ENCODE results near the gene GRIN3B.

Gene GRIN3B

DNA sequence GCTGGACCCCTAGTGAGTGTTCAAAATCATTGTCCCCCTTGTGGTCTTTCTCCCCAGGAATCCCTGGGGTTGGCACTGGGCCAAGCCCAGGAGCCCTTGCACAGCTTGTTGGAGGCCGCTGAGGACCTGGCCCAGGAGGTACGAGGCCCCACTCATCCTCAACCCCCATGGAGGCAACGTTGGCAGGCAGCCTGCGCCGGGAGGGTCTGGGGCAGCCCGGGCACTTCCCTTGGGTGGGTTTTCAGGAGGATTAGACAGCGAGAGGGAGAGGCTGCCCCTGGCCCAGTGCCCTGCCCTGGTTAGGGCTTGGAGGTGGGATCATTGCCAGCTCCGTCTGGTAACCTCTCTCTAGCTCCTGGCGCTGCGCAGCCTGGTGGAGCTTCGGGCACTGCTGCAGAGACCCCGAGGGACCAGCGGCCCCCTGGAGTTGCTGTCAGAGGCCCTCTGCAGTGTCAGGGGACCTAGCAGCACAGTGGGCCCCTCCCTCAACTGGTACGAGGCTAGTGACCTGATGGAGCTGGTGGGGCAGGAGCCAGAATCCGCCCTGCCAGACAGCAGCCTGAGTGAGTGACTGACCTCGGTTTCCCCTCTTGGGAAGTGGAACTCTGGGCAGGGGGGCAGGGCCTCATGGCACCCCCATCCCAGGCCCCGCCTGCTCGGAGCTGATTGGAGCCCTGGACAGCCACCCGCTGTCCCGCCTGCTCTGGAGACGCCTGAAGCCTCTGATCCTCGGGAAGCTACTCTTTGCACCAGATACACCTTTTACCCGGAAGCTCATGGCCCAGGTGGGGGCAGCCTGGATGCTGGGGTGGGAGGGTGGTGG is 42.7 kb downstream of the GRIN3B start:
- no peak for TF ChIP-seq POLR2AphosphoS5 (IDR thresholded peaks at IDR 0.05; ENCODE audit: low read depth, low read length)
- TF ChIP-seq FOXP2 (optimal IDR thresholded peaks at IDR 0.05; ENCODE audit: borderline replicate concordance, extremely low read depth, extremely low read length, insufficient read depth) = no peak
- no peak for TF ChIP-seq TAF1 (IDR thresholded peaks at IDR 0.05; ENCODE audit: borderline replicate concordance, insufficient read depth, low read length)
- TF ChIP-seq, protein P1, sequence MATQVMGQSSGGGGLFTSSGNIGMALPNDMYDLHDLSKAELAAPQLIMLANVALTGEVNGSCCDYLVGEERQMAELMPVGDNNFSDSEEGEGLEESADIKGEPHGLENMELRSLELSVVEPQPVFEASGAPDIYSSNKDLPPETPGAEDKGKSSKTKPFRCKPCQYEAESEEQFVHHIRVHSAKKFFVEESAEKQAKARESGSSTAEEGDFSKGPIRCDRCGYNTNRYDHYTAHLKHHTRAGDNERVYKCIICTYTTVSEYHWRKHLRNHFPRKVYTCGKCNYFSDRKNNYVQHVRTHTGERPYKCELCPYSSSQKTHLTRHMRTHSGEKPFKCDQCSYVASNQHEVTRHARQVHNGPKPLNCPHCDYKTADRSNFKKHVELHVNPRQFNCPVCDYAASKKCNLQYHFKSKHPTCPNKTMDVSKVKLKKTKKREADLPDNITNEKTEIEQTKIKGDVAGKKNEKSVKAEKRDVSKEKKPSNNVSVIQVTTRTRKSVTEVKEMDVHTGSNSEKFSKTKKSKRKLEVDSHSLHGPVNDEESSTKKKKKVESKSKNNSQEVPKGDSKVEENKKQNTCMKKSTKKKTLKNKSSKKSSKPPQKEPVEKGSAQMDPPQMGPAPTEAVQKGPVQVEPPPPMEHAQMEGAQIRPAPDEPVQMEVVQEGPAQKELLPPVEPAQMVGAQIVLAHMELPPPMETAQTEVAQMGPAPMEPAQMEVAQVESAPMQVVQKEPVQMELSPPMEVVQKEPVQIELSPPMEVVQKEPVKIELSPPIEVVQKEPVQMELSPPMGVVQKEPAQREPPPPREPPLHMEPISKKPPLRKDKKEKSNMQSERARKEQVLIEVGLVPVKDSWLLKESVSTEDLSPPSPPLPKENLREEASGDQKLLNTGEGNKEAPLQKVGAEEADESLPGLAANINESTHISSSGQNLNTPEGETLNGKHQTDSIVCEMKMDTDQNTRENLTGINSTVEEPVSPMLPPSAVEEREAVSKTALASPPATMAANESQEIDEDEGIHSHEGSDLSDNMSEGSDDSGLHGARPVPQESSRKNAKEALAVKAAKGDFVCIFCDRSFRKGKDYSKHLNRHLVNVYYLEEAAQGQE (IDR thresholded peaks at IDR 0.05; ENCODE audit: insufficient read depth in 1 of 2, low read depth in 2 of 2, low read length in 2 of 2) = no peak
- TF ChIP-seq SIN3A (IDR thresholded peaks at IDR 0.05; ENCODE audit: borderline replicate concordance, insufficient read depth, low read length) = no peak

DNA sequence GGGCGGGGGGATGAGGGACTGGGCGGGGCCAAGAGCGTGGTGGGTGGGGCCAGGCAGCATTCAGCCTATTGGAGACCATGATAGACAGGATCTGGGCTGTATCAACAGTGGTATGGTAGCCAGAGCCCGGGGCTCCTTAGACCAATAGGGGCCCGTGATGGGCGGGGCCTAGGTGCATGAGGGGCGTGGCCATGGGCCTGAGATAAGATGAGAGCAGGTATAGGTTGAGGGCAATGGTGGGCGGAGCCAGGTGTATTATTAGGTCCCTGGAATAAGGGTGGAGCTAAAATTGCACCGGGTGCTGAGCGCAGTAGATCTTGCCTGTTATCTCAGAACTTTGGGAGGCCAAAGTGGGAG is 45.0 kb downstream of the GRIN3B start:
- TF ChIP-seq POLR2AphosphoS5 (IDR thresholded peaks at IDR 0.05; ENCODE audit: low read depth, low read length) (no peak), TAF1 (IDR thresholded peaks at IDR 0.05; ENCODE audit: borderline replicate concordance, insufficient read depth, low read length) (no peak), FOXP2 (optimal IDR thresholded peaks at IDR 0.05; ENCODE audit: borderline replicate concordance, extremely low read depth, extremely low read length, insufficient read depth) (no peak), SIN3A (IDR thresholded peaks at IDR 0.05; ENCODE audit: borderline replicate concordance, insufficient read depth, low read length) (no peak)
- TF ChIP-seq, protein P1 (IDR thresholded peaks at IDR 0.05; ENCODE audit: insufficient read depth in 1 of 2, low read depth in 2 of 2, low read length in 2 of 2) = no peak

DNA sequence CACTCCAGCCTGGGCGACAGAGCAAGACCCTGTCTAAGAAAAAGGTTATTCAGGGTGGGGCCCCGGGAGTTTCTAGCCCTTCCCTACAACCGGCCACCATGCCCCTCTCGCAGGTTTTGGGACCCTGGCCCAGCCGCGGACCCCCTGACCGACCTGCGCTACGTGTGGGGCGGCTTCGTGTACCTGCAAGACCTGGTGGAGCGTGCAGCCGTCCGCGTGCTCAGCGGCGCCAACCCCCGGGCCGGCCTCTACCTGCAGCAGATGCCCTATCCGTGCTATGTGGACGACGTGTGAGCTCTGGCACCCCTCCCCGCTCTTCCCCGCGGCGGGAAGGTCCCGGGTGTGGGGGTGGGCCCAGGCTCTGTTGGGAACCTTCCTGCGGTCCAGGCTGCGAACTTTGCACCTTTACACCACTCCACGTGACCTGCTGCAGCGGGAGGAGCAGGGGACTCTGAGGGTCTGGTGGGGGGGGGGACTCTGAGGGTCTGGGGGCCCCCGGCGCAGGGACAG is 46.0 kb downstream of the GRIN3B start:
- TF ChIP-seq, protein P1 (IDR thresholded peaks at IDR 0.05; ENCODE audit: insufficient read depth in 1 of 2, low read depth in 2 of 2, low read length in 2 of 2) = no peak
- no peak for TF ChIP-seq SIN3A (IDR thresholded peaks at IDR 0.05; ENCODE audit: borderline replicate concordance, insufficient read depth, low read length)
- TF ChIP-seq TAF1 (IDR thresholded peaks at IDR 0.05; ENCODE audit: borderline replicate concordance, insufficient read depth, low read length) = no peak
- TF ChIP-seq FOXP2 (optimal IDR thresholded peaks at IDR 0.05; ENCODE audit: borderline replicate concordance, extremely low read depth, extremely low read length, insufficient read depth) = no peak
- no peak for TF ChIP-seq POLR2AphosphoS5 (IDR thresholded peaks at IDR 0.05; ENCODE audit: low read depth, low read length)

DNA sequence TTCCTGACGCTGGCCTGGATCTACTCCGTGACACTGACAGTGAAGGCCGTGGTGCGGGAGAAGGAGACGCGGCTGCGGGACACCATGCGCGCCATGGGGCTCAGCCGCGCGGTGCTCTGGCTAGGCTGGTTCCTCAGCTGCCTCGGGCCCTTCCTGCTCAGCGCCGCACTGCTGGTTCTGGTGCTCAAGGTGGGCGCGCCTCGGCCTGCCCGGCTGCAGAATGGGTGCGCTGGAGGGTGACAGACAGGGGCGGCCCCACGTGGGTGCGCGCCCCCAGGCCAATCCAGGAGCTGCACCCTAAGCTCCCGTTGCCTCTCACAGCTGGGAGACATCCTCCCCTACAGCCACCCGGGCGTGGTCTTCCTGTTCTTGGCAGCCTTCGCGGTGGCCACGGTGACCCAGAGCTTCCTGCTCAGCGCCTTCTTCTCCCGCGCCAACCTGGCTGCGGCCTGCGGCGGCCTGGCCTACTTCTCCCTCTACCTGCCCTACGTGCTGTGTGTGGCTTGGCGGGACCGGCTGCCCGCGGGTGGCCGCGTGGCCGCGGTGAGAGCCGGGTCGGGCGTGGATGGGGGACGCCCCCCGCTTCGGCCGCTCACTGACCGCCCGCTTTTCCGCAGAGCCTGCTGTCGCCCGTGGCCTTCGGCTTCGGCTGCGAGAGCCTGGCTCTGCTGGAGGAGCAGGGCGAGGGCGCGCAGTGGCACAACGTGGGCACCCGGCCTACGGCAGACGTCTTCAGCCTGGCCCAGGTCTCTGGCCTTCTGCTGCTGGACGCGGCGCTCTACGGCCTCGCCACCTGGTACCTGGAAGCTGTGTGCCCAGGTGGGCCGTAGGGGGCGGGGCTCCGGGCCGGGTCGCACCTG is 46.8 kb downstream of the GRIN3B start:
- TF ChIP-seq SIN3A (IDR thresholded peaks at IDR 0.05; ENCODE audit: borderline replicate concordance, insufficient read depth, low read length) (no peak), FOXP2 (optimal IDR thresholded peaks at IDR 0.05; ENCODE audit: borderline replicate concordance, extremely low read depth, extremely low read length, insufficient read depth) (no peak), TAF1 (IDR thresholded peaks at IDR 0.05; ENCODE audit: borderline replicate concordance, insufficient read depth, low read length) (no peak), POLR2AphosphoS5 (IDR thresholded peaks at IDR 0.05; ENCODE audit: low read depth, low read length) (no peak)
- TF ChIP-seq, protein P1 (IDR thresholded peaks at IDR 0.05; ENCODE audit: insufficient read depth in 1 of 2, low read depth in 2 of 2, low read length in 2 of 2) = no peak
